HG02763 (cell line): ENCODE measurements around the gene MEPCE.
A peak's percentile ranks its signal among the peaks of the same experiment; 100 is the strongest.
"Not testable (repeated sequence)": the region's sequence is repeated elsewhere in the genome, so short reads cannot be mapped to it uniquely, and the experiment has no call there.

Source experiments
- ATAC-seq: cut with Tn5 transposase; IDR thresholded peaks from one replicate; pipeline ENCODE4 v1.9.1; 2021; ENCODE audit warnings: mild to moderate bottlenecking, moderate library complexity; ENCODE audit not compliant: unreplicated experiment

Gene MEPCE

GRCh38 chr7:100433592-100434296 is 4.1 kb downstream of the MEPCE start:
- ATAC-seq, result no peak

GRCh38 chr7:100434297-100435144 is 4.9 kb downstream of the MEPCE start:
- no peak for ATAC-seq

GRCh38 chr7:100435401-100436304 is 6.0 kb downstream of the MEPCE start:
- peak; percentile 17 for ATAC-seq

- no peak for ATAC-seq
Observed at GRCh38 chr7:100437150-100438100, 7.8 kb downstream of the MEPCE start.

- ATAC-seq, result no peak
Observed at GRCh38 chr7:100438172-100438571, 8.5 kb downstream of the MEPCE start.

- ATAC-seq, result not testable (repeated sequence)
Observed at GRCh38 chr7:100438731-100439130, 9.1 kb downstream of the MEPCE start.

- ATAC-seq, result not testable (repeated sequence)
Observed at GRCh38 chr7:100439244-100439643, 9.6 kb downstream of the MEPCE start.

GRCh38 chr7:100441641-100442535 is 12.3 kb downstream of the MEPCE start:
- ATAC-seq, result no peak

GRCh38 chr7:100443096-100443840 is 13.6 kb downstream of the MEPCE start:
- no peak for ATAC-seq

- ATAC-seq, result no peak
Observed at GRCh38 chr7:100444311-100445278, 15.0 kb downstream of the MEPCE start.

- ATAC-seq, result no peak
Observed at GRCh38 chr7:100446040-100446439, 16.4 kb downstream of the MEPCE start.

GRCh38 chr7:100447363-100447762 is 17.7 kb downstream of the MEPCE start:
- not testable (repeated sequence) for ATAC-seq

GRCh38 chr7:100449190-100449795 is 19.7 kb downstream of the MEPCE start:
- no peak for ATAC-seq

GRCh38 chr7:100452513-100452912 is 22.9 kb downstream of the MEPCE start:
- ATAC-seq, result no peak

GRCh38 chr7:100453854-100454253 is 24.2 kb downstream of the MEPCE start:
- not testable (repeated sequence) for ATAC-seq

- ATAC-seq, result no peak
Observed at GRCh38 chr7:100455206-100455605, 25.6 kb downstream of the MEPCE start.

- ATAC-seq, result no peak
Observed at GRCh38 chr7:100456562-100456961, 26.9 kb downstream of the MEPCE start.
